T-helper 17 cell (primary cell): ENCODE results near the gene RPRD1B. TPM values are rescaled to one million over a fixed set of nuclear protein-coding genes. Genes with fewer than 3 reads are reported as not detected.

Experiments used
- ATAC-seq: fragments of 150-1000 bp; cut with Tn5 transposase; 2 replicates; pipeline ENCODE4 v1.10.0; 2021; ENCODE audit warnings: mild to moderate bottlenecking, moderate library complexity
- DNase-seq, 3 donors: peaks; one replicate each; pipeline versions ENCODE4 v3.0.0 to v3.0.0-alpha.2; 2020 to 2021
- H3K9me3 ChIP-seq: one replicate; pipeline ENCODE4 v1.7.0; 2013; ENCODE audit warnings: low read length, mild to moderate bottlenecking; ENCODE audit not compliant: control insufficient read depth, poor library complexity, severe bottlenecking
- H3K27ac Mint-ChIP-seq: one replicate; pipeline ENCODE4 v1.8.0; 2022; ENCODE audit warnings: mild to moderate bottlenecking, moderate library complexity, mixed read lengths
- H3K27me3 Mint-ChIP-seq: one replicate; pipeline ENCODE4 v1.8.0; 2022; ENCODE audit warnings: mixed read lengths
- H3K36me3 Mint-ChIP-seq: one replicate; pipeline ENCODE4 v1.8.0; 2022; ENCODE audit warnings: low read depth, mixed read lengths
- H3K4me1 Mint-ChIP-seq: one replicate; pipeline ENCODE4 v1.8.0; 2022; ENCODE audit warnings: mild to moderate bottlenecking, mixed read lengths
- H3K4me3 Mint-ChIP-seq: one replicate; pipeline ENCODE4 v1.8.0; 2022; ENCODE audit warnings: mild to moderate bottlenecking, moderate library complexity, mixed read lengths
- total RNA-seq, 4 donors: library from RNA in 2 of 4; stranded (reverse) in 2 of 4; gene quantifications; one replicate each; pipeline ENCODE4 v1.2.3 and lab custom pipeline; 2022 to 2026

The RPRD1B gene
- total RNA-seq (10 to 100 TPM; 47.7 to 51.2 TPM), total RNA-seq (lab: John Stamatoyannopoulos, UW) (34.5 to 40.2 reads per million in 2 donors)

- H3K36me3 Mint-ChIP-seq, result peaks cover 6% of the 10 kb centered on the region
- no peaks in the 10 kb centered on the region for H3K27me3 Mint-ChIP-seq
- peak; percentile 72 to 81 (median 77) for DNase-seq
- no peaks in the 10 kb centered on the region for H3K9me3 ChIP-seq
- peaks cover 52% of the 10 kb centered on the region for H3K4me1 Mint-ChIP-seq
- ATAC-seq, result peak; percentile 86
- peak within 1 kb of the TSS; percentile 98 for H3K27ac Mint-ChIP-seq
- peak within 1 kb of the TSS; percentile 92 for H3K4me3 Mint-ChIP-seq
Observed at GRCh38 chr20:38033330-38034107, at the start of gene RPRD1B, which contains the start of gene TTI1. TSS of gene RPRD1B (plus strand) at chr20:38033746. CDS start at chr20:38033948, 202 bp downstream. TSS of gene TTI1 (minus strand) at chr20:38033456. CDS start at chr20:38013816, 19,640 bp downstream.

GRCh38 chr20:37984018-37984785 lies 49.3 kb upstream of the RPRD1B start:
- DNase-seq, result no peak
- H3K27me3 Mint-ChIP-seq, result no peaks in the 10 kb centered on the region
- no peaks in the 10 kb centered on the region for H3K9me3 ChIP-seq
- no peak overlapping the region for H3K27ac Mint-ChIP-seq
- no peak overlapping the region for H3K4me3 Mint-ChIP-seq
- H3K36me3 Mint-ChIP-seq, result peaks cover 14% of the 10 kb centered on the region
- no peak for ATAC-seq
- no peaks in the 10 kb centered on the region for H3K4me1 Mint-ChIP-seq

GRCh38 chr20:37986044-37986858 lies 47.3 kb upstream of the RPRD1B start:
- H3K36me3 Mint-ChIP-seq, result peaks cover 14% of the 10 kb centered on the region
- ATAC-seq (no peak), DNase-seq (no peak)
- no peak overlapping the region for H3K4me3 Mint-ChIP-seq
- H3K4me1 Mint-ChIP-seq, result peaks cover 5% of the 10 kb centered on the region
- no peak overlapping the region for H3K27ac Mint-ChIP-seq
- H3K27me3 Mint-ChIP-seq, result no peaks in the 10 kb centered on the region
- H3K9me3 ChIP-seq, result no peaks in the 10 kb centered on the region

GRCh38 chr20:37986873-37987601 lies 46.5 kb upstream of the RPRD1B start:
- no peak overlapping the region for H3K27ac Mint-ChIP-seq
- H3K27me3 Mint-ChIP-seq, result no peaks in the 10 kb centered on the region
- DNase-seq (no peak), ATAC-seq (no peak)
- H3K4me3 Mint-ChIP-seq, result no peak overlapping the region
- H3K4me1 Mint-ChIP-seq, result peaks cover 5% of the 10 kb centered on the region
- H3K9me3 ChIP-seq, result no peaks in the 10 kb centered on the region
- H3K36me3 Mint-ChIP-seq, result peaks cover 8% of the 10 kb centered on the region

- Mint-ChIP-seq H3K27ac (no peak overlapping the region), H3K4me1 (peaks cover 5% of the 10 kb centered on the region), H3K4me3 (no peak overlapping the region), H3K27me3 (no peaks in the 10 kb centered on the region), H3K36me3 (peaks cover 8% of the 10 kb centered on the region)
- no peak for DNase-seq
- no peak for ATAC-seq
- no peaks in the 10 kb centered on the region for H3K9me3 ChIP-seq
Observed at GRCh38 chr20:37987602-37988290, 45.8 kb upstream of the RPRD1B start.

- ATAC-seq (no peak), DNase-seq (no peak)
- peaks cover 8% of the 10 kb centered on the region for H3K36me3 Mint-ChIP-seq
- H3K4me3 Mint-ChIP-seq, result no peak overlapping the region
- H3K27me3 Mint-ChIP-seq, result no peaks in the 10 kb centered on the region
- no peaks in the 10 kb centered on the region for H3K9me3 ChIP-seq
- peaks cover 5% of the 10 kb centered on the region for H3K4me1 Mint-ChIP-seq
- H3K27ac Mint-ChIP-seq, result peak overlapping the region; percentile 66
Observed at GRCh38 chr20:37988306-37988954, 45.1 kb upstream of the RPRD1B start.

- DNase-seq (no peak), ATAC-seq (no peak)
- Mint-ChIP-seq H3K27me3 (no peaks in the 10 kb centered on the region), H3K36me3 (peaks cover 15% of the 10 kb centered on the region), H3K4me3 (no peak overlapping the region), H3K27ac (no peak overlapping the region), H3K4me1 (peaks cover 5% of the 10 kb centered on the region)
- H3K9me3 ChIP-seq, result no peaks in the 10 kb centered on the region
Observed at GRCh38 chr20:37989601-37990295, 43.8 kb upstream of the RPRD1B start.

GRCh38 chr20:37990571-37991151 lies 42.9 kb upstream of the RPRD1B start:
- no peak overlapping the region for H3K4me3 Mint-ChIP-seq
- H3K27me3 Mint-ChIP-seq, result no peaks in the 10 kb centered on the region
- DNase-seq, result no peak
- H3K36me3 Mint-ChIP-seq, result peaks cover 21% of the 10 kb centered on the region
- ATAC-seq, result peak; percentile 86
- H3K27ac Mint-ChIP-seq, result peak overlapping the region; percentile 84
- H3K4me1 Mint-ChIP-seq, result peaks cover 5% of the 10 kb centered on the region
- no peaks in the 10 kb centered on the region for H3K9me3 ChIP-seq

GRCh38 chr20:37991157-37991866 lies 42.2 kb upstream of the RPRD1B start:
- Mint-ChIP-seq H3K36me3 (peaks cover 23% of the 10 kb centered on the region), H3K4me3 (no peak overlapping the region), H3K27ac (peak overlapping the region; percentile 84), H3K4me1 (peaks cover 5% of the 10 kb centered on the region), H3K27me3 (no peaks in the 10 kb centered on the region)
- DNase-seq, result no peak
- no peak for ATAC-seq
- no peaks in the 10 kb centered on the region for H3K9me3 ChIP-seq

- no peaks in the 10 kb centered on the region for H3K9me3 ChIP-seq
- Mint-ChIP-seq H3K36me3 (peaks cover 25% of the 10 kb centered on the region), H3K27me3 (no peaks in the 10 kb centered on the region), H3K27ac (no peak overlapping the region), H3K4me3 (no peak overlapping the region), H3K4me1 (peaks cover 5% of the 10 kb centered on the region)
- ATAC-seq, result no peak
- DNase-seq, result no peak
Observed at GRCh38 chr20:37991908-37992307, 41.6 kb upstream of the RPRD1B start.
